HK-2 (cell line): ENCODE results near the gene UGT2A3.

Experiments used
- DNase-seq: peaks from one replicate; pipeline ENCODE4 v3.0.0-alpha.2; 2018; ENCODE audit not compliant: unreplicated experiment

Gene UGT2A3

GRCh38 chr4:68912807-68913206 lies 38.8 kb downstream of the UGT2A3 start:
- DNase-seq = no peak

DNA sequence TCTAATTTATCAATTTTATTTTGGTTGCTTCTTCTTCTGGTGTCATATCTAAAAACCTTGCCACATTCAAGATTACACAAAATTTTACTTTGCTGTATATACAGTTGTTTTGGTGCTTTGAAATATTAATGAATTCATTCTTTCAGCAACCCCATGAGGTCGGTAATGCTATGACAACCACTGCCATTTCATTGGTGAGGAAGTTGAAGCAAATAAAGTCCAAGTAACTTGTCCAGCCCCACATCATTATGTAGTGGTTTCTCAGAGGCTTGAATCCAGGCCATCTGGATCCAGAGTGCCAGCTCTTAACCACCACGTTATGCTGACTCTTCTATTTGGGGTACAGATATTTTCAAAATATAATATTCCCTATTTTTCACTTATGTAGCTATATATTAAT lies 42.2 kb downstream of the UGT2A3 start:
- no peak for DNase-seq

DNA sequence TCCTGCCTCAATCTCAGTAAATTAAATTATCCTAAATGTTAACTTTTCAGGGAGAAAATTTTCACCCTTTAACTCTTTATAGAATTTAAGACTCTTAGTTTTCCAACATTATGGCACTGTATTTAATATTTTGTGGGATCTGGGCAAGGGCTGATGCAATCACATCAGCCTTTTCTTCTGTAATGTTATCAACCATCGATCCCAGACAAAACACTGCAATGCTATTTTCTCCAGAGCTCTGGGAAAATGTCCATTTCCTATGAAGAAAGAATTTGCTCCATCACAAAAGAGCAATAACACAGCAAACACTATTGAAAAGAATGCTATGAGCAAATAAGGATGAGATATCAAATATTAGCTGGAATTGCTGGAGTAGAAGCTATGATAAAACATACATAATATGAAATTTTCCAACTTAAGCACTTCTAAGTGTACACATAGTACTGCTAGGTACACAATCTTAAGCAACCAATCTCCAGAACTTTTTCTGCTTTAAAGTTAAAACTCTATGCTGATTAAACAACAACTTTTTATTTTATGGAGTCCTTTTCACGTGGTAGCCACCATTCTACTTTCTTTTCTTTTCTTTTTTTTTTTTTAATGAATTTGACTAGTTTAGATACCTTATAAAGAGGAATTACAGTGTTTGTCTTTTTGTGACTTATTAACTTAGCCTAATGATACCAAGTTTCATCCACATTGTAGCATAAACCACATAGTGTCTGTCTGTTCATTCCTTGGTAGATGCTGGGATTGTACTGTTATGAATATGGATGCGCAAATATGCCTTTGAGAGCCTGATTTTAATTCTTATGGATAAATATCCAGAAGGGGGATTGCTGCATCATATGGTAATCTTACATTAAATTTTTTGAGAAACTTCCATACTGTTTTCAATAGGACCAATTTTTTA lies 43.6 kb downstream of the UGT2A3 start:
- DNase-seq = no peak

DNA sequence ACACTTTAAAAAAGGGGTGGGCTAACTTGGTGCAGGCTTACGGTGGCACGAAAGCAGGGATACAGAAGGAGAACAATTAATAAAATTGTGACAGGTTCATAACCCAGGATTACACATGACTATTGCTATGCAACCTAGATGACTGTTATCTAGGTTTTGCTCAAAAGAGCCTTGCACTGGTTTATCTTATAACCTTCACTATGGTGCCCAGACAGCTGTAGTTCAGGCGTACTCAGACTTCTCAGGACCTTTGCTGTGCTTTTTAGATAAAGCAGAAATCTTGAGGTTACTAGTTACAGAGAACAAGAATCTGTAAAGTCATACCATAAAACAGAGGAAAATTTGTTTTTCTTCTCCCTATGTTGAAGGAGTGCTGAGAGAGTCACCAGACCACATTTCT lies 44.4 kb downstream of the UGT2A3 start:
- DNase-seq = no peak

- DNase-seq = no peak
These were observed 44.8 kb downstream of the UGT2A3 start for GRCh38 chr4:68906780-68907137.

DNA sequence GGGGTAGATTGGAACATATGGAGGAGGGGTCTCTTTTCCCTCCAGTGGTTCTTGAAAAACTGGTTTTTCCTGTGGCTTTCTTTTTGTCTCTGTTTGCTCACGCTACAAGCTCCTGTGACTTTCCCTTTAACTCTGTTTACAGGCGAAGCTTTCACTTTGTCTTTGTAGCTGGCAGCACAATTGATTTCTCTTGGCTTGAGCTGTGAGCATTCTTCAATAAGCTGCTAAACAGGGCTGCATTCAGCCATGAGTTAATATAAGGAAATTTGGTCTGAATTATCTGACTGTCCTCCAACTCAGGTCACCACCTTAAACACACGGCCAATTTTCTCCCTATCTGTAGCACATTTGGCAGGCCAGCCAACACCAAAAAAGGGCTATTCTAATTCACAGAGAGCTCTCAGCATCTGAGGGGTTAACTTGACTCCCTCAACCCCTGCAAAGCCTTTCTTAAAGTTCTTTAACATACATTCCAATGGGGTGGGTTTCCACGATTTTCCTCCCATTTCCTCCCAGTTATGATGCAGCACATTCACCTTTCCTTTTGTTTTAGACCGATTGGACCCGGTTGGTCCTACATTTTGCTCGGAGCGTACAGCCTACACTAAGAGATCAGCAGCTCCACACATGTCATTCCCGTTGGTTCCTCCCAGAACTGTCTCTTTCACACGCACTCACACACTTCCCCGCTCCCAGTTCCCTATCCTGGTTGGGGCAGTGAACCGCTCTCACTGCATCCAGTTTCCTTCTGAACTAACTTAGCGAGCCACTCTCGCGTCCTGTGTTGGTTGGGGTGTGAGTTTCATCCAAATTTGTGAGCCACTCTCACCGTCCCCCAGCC lies 45.4 kb downstream of the UGT2A3 start:
- no peak for DNase-seq

- DNase-seq = no peak
These were observed 46.0 kb downstream of the UGT2A3 start for GRCh38 chr4:68905598-68905938.

GRCh38 chr4:68904786-68905185 lies 46.8 kb downstream of the UGT2A3 start:
- DNase-seq = no peak

- no peak for DNase-seq
These were observed 54.9 kb downstream of the UGT2A3 start for GRCh38 chr4:68896749-68897148.

DNA sequence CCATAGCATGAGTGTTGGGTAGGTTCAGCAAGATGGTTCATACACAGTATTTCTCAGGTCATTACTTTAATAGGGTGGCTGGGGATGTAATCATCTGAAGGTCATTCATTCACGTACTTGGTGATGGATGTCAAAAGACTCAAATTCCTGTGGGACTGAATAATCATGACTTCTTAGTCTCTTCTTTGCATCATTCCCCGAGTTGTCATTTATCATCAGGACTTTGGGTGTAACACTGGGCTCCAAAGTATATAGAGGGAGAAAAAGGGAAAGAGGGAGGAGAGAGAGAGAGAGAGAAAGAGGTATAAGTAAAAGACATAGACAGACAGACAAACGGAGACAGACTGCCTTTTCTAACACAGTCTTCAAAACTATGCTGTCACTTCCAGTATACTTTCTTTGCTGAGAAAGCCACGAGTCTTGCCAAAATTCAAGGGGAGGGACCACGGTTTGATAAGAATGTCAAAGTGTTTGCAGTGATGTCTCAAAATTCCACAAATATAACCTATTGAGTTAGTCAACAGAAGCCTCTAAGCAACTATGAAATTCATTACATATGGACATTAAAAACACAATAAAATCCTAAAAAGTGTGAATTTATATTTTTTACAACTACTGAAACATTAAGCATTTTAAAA lies 55.9 kb downstream of the UGT2A3 start:
- DNase-seq = no peak

- DNase-seq = no peak
These were observed 58.7 kb downstream of the UGT2A3 start for GRCh38 chr4:68892861-68893260.

DNA sequence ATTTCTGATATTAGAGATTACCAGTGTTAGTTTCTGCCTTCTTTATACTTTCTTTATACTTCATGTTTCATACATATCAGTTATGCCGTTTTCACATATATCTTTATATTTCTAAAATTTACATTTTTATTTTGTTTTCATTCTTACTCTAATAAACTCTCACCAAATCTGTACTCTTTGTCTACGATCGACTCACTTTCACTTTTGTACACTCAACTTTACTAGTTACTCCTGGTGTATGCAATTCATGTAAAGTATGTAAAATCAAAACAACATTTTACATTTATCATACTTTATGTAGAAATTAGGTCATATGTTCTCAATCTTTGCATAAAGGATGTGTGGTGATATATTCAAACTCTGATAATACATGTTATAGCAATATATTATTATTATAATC lies 59.9 kb downstream of the UGT2A3 start:
- DNase-seq = no peak

- no peak for DNase-seq
These were observed 66.1 kb downstream of the UGT2A3 start for GRCh38 chr4:68885545-68885944.

DNA sequence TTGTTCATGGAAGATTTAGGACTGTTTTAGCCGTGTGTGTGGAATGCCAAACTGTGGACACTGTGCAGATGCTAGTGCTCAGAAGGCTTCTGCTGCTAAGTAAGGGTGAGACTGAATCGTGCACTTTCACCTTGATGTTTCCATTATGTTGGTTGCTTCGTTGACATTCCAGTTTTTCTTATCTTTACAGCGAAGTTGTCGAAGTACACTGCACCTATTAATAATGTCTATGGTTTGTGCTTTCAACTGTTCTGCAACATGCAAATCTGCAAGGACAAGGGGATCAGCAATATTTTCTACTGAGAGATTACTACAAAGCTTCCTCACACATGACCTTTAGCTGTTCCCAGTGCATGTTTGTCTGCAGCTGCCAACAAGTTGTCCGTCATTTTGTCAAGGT lies 67.7 kb downstream of the UGT2A3 start:
- DNase-seq = no peak
